GM12873 (cell line): Measurements from ENCODE around the gene CNTD1.

Experiments
- TF ChIP-seq, protein P1 (sequence below): IDR thresholded peaks from 2 replicates; pipeline ENCODE4 v1.5.1; 2012; ENCODE audit warnings: low read depth, mild to moderate bottlenecking, moderate library complexity, low read length, control low read depth; ENCODE audit not compliant: insufficient read depth; ENCODE audit errors: missing control alignments

Gene CNTD1

DNA sequence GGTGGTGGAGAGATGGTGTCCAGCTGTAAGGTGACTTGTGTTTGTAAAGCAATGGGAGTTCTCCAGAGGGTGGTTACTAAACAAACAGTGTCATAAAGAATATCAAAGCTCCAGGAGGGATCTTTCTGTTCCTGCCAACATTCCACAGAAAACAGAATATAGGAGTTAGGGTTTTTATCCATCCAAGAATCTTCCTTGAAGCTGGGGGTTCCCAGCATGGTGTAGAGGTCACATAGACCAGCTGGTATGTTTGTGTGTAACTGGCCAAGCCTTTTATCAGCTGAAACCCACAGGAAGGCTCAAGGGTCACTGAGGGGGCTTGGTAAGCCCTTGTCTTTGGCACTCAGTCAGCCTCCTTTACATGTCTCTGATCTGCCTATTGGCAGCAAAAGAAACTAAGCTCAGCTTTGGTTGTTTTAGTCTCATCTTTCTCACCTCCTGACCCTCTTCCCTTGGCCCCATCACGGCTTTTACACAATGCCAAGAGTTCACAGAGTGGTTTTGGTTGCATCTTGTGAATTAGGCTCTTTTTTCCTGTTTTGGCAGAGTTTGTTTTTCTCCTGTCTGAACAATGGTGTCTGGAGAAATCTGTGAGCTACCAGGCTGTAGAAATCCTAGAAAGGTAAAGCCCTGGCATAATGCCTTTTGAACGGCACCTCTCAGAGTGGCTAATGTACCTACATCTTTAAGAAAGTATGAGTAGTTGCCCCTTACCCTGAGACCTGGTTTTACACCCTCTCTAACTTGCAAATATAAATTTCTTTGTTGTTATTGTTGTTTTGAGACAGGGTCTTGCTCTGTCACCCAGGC lies 4.6 kb downstream of the CNTD1 start:
- TF ChIP-seq, protein P1, sequence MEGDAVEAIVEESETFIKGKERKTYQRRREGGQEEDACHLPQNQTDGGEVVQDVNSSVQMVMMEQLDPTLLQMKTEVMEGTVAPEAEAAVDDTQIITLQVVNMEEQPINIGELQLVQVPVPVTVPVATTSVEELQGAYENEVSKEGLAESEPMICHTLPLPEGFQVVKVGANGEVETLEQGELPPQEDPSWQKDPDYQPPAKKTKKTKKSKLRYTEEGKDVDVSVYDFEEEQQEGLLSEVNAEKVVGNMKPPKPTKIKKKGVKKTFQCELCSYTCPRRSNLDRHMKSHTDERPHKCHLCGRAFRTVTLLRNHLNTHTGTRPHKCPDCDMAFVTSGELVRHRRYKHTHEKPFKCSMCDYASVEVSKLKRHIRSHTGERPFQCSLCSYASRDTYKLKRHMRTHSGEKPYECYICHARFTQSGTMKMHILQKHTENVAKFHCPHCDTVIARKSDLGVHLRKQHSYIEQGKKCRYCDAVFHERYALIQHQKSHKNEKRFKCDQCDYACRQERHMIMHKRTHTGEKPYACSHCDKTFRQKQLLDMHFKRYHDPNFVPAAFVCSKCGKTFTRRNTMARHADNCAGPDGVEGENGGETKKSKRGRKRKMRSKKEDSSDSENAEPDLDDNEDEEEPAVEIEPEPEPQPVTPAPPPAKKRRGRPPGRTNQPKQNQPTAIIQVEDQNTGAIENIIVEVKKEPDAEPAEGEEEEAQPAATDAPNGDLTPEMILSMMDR: no peak

DNA sequence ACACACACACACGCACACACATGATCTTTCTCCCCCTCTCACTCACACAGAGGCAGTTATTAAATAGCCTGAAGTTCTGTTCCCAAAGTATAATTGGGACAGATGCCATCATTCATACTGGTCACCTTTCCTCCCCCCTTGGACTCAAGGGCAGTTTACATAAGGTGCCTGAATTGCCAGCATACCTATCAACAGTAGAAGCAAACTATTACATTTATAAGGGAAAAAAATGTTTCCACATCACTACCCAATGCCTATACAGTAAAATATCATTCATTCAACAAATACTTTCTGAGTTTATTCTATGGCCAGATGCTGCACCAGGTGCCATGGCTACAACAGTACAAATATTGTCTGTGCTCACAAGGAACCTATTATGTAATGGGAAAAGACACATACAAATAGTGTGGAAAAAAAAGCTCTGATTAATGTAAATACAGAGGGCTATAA lies 6.3 kb downstream of the CNTD1 start:
- TF ChIP-seq, protein P1: no peak

DNA sequence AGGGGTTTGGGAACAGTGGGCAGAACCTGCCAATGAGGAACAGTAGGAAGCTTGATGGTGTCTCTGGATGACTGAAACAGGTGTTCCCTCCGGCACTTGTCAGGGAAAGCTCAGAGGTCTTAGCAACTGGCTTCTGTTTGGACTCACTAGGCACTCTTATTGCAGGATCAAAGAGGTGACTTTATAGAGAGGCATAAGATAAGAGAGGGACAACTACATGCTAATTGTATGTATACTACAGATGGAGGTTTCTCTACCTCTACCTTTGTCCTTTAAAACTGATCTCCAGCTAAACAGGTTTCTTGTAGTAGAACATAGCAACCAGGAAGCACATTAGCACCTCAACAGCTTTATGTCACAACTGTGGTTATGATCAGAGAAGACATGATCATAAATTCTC lies 7.6 kb downstream of the CNTD1 start:
- TF ChIP-seq, protein P1: no peak

DNA sequence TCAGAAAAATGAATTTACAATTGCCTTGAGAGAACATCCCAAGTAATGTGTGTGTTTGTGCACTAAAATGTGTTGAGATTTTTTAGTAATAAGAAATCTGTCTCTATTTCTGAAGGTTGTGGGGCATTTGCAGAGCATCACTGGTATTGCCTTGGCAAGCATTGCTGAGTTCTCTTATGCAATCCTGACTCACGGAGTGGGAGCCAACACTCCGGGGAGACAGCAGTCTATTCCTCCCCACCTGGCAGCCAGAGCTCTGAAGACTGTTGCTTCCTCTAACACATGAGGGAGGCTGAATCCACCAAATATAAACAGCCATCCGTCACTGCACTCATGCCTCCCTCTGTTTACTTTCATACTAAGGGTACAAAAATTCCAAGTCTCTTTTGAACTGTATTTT lies 10.6 kb downstream of the CNTD1 start:
- TF ChIP-seq, protein P1: no peak

DNA sequence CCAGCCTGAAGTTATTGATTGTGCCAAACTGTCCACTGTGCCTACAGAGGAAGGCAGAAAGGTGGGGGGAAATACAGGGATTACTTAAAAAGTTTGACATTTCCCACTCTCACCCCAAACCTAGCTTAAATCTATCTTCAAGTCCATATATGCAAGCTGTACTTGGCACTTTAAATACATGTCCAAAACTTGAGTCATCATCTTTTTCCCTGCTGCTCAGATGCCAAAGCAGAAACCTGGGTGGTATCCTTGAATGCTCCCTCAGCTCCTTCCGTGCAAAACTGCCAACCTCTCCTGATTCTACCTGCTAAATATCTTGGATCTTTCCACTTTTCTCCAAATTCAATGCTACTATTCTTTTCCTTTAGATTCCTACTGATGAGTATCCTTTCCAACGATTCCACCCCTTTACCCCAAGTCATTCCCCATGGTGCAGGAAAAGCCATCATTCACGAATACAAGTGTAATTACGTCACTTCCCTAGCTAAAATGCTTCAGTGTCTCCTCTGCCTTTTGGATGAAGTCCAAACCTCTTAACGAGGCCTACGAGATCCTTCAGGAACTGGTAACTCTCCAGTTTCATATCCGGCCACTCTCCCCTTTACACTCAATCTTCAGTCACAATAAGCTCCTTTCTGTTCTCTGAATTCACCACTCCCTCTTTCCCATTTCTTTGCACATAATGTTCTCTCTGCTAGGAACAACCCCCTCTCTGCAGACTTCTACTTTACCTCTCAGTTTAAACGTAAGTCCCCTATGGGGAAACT lies 16.2 kb downstream of the CNTD1 start:
- TF ChIP-seq, protein P1: no peak

DNA sequence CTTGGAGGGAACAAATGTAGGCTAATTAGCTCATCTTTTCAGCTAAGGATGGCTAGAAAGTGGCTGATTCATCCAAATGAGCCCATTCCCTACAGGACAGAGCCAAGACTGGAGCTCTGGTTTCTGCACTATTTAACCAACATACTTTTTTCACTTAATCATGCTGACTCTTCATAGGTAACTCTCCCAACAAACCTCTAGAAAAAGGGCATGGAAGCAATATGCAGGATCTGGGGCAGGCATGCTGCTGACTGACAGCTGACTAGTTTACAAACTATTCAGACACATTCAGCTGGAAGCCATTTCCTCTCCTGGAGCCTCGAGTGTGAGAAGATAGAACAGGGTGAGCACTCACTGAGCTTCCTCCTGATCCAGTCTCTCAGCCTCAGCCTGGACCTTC lies 19.2 kb downstream of the CNTD1 start:
- TF ChIP-seq, protein P1: no peak

DNA sequence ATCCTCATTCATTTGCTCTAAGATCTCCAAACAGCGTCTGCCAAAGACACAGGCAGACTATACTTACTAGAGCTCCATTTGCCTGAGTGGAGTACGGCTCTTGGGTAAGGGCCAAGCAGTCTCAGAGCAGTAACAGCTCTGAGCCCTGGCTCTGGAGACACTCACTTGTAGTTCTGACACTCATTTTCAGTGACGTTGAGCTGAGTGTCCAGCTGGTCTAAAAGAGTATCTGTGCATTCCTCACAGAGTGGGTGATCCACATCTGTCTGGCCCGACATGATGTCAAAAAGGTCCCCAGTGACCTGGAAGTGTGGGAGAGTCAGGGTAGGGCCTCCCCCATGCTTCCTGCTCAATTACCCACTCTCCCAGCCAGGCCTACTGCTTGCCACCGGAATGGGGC lies 19.7 kb downstream of the CNTD1 start:
- TF ChIP-seq, protein P1: no peak
